ENCODE data around the gene LRRC74A.

LRRC74A gene

GRCh38 chr14:76902591-76902990, 76.4 kb downstream of the LRRC74A start:
- Histone ChIP-seq H3K4me3 (ENCODE audit: low read length, poor library complexity, severe bottlenecking) (no peak overlapping the region), H3K9me2 (replicated peaks; ENCODE audit: low read depth, low read length) (no peaks in the 10 kb centered on the region), H3K9ac (ENCODE audit: low read depth, low read length, poor library complexity, severe bottlenecking) (no peak overlapping the region), H3K27me3 (ENCODE audit: insufficient read depth, low read length, poor library complexity, severe bottlenecking) (no peaks in the 10 kb centered on the region), H2AFZ (ENCODE audit: low read length) (no peak overlapping the region), H4K20me1 (ENCODE audit: insufficient read depth, low read length, poor library complexity, severe bottlenecking) (no peaks in the 10 kb centered on the region), H3K79me2 (ENCODE audit: insufficient read depth, low read length) (no peaks in the 10 kb centered on the region), H3K9me3 (ENCODE audit: insufficient read depth, low read depth, low read length) (no peaks in the 10 kb centered on the region), H3F3A (ENCODE audit: low read depth) (no peaks in the 10 kb centered on the region), H3K4me1 (ENCODE audit: insufficient read depth, low read length, poor library complexity, severe bottlenecking) (no peaks in the 10 kb centered on the region), H3K4me2 (ENCODE audit: low read depth, low read length, poor library complexity, severe bottlenecking) (no peak overlapping the region), H3K36me3 (ENCODE audit: insufficient read depth, low read length) (no peaks in the 10 kb centered on the region)
- TF ChIP-seq CTCF (conservative IDR thresholded peaks at IDR 0.05; ENCODE audit: low read length) (no peak), EZH2phosphoT487 (IDR thresholded peaks at IDR 0.05; ENCODE audit: borderline replicate concordance) (no peak)

GRCh38 chr14:76904100-76904739, 78.0 kb downstream of the LRRC74A start:
- Histone ChIP-seq H3K36me3 (ENCODE audit: insufficient read depth, low read length) (no peaks in the 10 kb centered on the region), H3K9me2 (replicated peaks; ENCODE audit: low read depth, low read length) (no peaks in the 10 kb centered on the region), H3K27me3 (ENCODE audit: insufficient read depth, low read length, poor library complexity, severe bottlenecking) (no peaks in the 10 kb centered on the region), H2AFZ (ENCODE audit: low read length) (no peak overlapping the region), H3F3A (ENCODE audit: low read depth) (no peaks in the 10 kb centered on the region), H3K9ac (ENCODE audit: low read depth, low read length, poor library complexity, severe bottlenecking) (no peak overlapping the region), H3K9me3 (ENCODE audit: insufficient read depth, low read depth, low read length) (no peaks in the 10 kb centered on the region), H4K20me1 (ENCODE audit: insufficient read depth, low read length, poor library complexity, severe bottlenecking) (no peaks in the 10 kb centered on the region), H3K4me3 (ENCODE audit: low read length, poor library complexity, severe bottlenecking) (no peak overlapping the region), H3K4me1 (ENCODE audit: insufficient read depth, low read length, poor library complexity, severe bottlenecking) (peaks cover 7% of the 10 kb centered on the region), H3K4me2 (ENCODE audit: low read depth, low read length, poor library complexity, severe bottlenecking) (no peak overlapping the region), H3K79me2 (ENCODE audit: insufficient read depth, low read length) (no peaks in the 10 kb centered on the region)
- TF ChIP-seq CTCF (conservative IDR thresholded peaks at IDR 0.05; ENCODE audit: low read length) (no peak), EZH2phosphoT487 (IDR thresholded peaks at IDR 0.05; ENCODE audit: borderline replicate concordance) (no peak)

GRCh38 chr14:76904740-76905569, 78.7 kb downstream of the LRRC74A start:
- no peak overlapping the region for H2AFZ ChIP-seq (ENCODE audit: low read length)
- no peak overlapping the region for H3K4me3 ChIP-seq (ENCODE audit: low read length, poor library complexity, severe bottlenecking)
- no peak overlapping the region for H3K4me2 ChIP-seq (ENCODE audit: low read depth, low read length, poor library complexity, severe bottlenecking)

More at GRCh38 chr14:76904740-76905569, 78.7 kb downstream of the LRRC74A start:
- Histone ChIP-seq H3K79me2 (ENCODE audit: insufficient read depth, low read length) (no peaks in the 10 kb centered on the region), H3K4me1 (ENCODE audit: insufficient read depth, low read length, poor library complexity, severe bottlenecking) (peaks cover 9% of the 10 kb centered on the region), H3F3A (ENCODE audit: low read depth) (no peaks in the 10 kb centered on the region), H3K27me3 (ENCODE audit: insufficient read depth, low read length, poor library complexity, severe bottlenecking) (no peaks in the 10 kb centered on the region), H4K20me1 (ENCODE audit: insufficient read depth, low read length, poor library complexity, severe bottlenecking) (no peaks in the 10 kb centered on the region), H3K36me3 (ENCODE audit: insufficient read depth, low read length) (no peaks in the 10 kb centered on the region), H3K9me3 (ENCODE audit: insufficient read depth, low read depth, low read length) (no peaks in the 10 kb centered on the region), H3K9ac (ENCODE audit: low read depth, low read length, poor library complexity, severe bottlenecking) (no peak overlapping the region), H3K9me2 (replicated peaks; ENCODE audit: low read depth, low read length) (no peaks in the 10 kb centered on the region)
- TF ChIP-seq EZH2phosphoT487 (IDR thresholded peaks at IDR 0.05; ENCODE audit: borderline replicate concordance) (no peak), CTCF (conservative IDR thresholded peaks at IDR 0.05; ENCODE audit: low read length) (no peak)

Data from Loucy (cell line).